CD4-positive, alpha-beta T cell treated with Interleukin-2 at 100 ng/mL for 4 hours (primary cell): Measurements from ENCODE around the gene RPS6KA1.
"Not testable (repeated sequence)": the region's sequence is repeated elsewhere in the genome, so short reads cannot be mapped to it uniquely, and the experiment has no call there.

Experiments used
- DNase-seq: peaks from one replicate; pipeline ENCODE4 v3.0.0-alpha.2; 2020; ENCODE audit warnings: low spot score

Gene RPS6KA1

DNA sequence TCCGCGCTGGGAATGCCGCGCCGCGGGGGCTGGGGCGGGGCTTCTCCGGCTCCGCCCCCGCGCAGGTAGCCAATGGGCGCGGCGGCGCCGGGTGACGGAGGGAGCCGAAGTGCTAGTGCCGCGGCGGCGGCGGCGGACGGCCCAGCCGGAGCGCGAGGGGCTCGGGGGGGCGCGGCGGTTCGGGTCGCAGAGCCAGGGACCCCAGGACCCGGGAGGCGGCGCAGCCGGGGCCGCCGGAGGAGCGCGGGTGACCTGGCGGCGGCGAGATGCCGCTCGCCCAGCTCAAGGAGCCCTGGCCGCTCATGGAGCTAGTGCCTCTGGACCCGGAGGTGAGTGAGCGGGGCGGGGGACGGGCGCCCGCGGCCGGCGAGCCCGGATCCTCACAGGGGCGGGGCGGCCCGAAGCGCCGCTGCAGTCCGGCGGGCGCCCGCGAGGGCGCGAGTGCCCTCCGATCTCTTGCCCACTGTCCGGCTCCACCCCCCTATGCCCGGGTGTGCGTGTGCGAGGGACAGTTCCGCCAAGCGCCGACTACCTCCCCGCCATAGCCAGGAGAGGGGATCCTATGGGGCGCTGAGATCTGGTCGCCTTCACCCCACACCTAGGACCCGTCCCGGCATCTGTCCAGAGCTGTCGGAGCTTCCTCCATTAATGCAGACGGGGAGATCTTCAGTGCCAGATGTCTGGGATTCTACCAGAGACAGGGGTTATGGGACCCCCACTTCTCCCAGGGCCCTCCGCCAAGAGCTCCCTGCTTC lies at the start of gene RPS6KA1:
Gene RPS6KA1, plus strand, starts transcription at position 107 of the 755 bp plus-strand sequence. Its CDS starts 160 bp downstream, at position 267.
- DNase-seq = peak; percentile 52

- no peak for DNase-seq
Observed at GRCh38 chr1:26482921-26483320, 46.6 kb upstream of the RPS6KA1 start.

GRCh38 chr1:26483980-26484379 lies 45.6 kb upstream of the RPS6KA1 start:
- no peak for DNase-seq

- DNase-seq = no peak
Observed at GRCh38 chr1:26490155-26490554, 39.4 kb upstream of the RPS6KA1 start.

DNA sequence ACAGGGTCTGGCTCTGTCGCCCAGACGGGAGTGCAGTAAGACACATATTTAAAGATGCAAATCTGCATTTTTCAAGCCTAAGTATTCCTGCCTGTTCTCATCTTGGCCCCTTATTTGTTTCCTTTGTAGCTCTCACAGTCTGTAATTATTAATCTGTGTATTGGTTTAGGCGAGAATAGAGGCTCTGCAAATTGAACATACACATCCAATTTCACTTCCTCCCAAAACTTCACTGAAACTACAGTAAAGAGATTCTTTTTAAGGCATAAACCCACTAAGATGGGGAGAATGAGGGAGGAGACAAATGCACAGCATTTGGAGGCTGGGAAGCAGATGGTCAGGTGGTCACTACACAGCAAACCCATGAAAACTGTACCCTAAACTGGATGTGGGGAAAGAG lies 36.3 kb upstream of the RPS6KA1 start:
- no peak for DNase-seq

DNA sequence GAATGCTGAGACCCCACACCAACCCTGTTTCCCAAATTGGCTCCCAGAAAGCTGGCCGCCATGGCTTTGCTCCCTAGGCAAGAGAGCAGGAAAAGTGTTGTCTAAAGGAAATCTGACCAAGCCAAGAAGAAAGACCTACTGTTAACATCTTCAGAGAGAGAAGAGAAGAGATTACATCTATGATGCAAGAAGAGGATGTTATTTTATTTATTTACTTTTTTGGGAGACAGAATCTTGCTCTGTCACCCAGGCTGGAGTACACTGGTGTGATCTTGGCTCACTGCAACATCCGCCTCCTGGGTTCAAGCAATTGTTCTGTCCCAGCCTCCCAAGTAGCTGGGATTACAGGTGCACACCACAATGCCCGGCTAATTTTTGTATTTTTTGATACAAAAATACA lies 35.6 kb upstream of the RPS6KA1 start:
- no peak for DNase-seq

- DNase-seq = no peak
Observed at GRCh38 chr1:26496861-26497260, 32.7 kb upstream of the RPS6KA1 start.

GRCh38 chr1:26498894-26499293 lies 30.7 kb upstream of the RPS6KA1 start:
- no peak for DNase-seq

- peak; percentile 90 for DNase-seq
Observed at GRCh38 chr1:26500488-26501175, 28.9 kb upstream of the RPS6KA1 start.

DNA sequence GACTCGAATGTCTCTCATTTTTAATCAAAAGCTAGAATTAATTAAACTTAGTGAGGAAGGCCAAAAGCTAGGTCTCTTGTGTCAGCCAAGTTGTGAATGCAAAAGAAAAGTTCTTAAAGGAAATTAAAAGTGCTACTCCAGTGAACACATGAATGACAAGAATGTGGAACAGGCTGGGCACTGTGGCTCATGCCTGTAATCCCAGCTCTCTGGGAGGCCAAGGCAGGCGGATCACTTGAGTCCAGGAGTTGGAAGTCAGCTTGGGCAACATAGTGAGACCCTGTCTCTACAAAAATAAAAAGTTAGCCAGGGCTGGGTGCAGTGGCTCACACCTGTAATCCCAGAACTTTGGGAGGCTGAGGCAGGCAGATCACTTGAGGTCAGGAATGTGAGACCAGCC lies 18.9 kb upstream of the RPS6KA1 start:
- not testable (repeated sequence) for DNase-seq

- DNase-seq = not testable (repeated sequence)
Observed at GRCh38 chr1:26515836-26516235, 13.7 kb upstream of the RPS6KA1 start.

DNA sequence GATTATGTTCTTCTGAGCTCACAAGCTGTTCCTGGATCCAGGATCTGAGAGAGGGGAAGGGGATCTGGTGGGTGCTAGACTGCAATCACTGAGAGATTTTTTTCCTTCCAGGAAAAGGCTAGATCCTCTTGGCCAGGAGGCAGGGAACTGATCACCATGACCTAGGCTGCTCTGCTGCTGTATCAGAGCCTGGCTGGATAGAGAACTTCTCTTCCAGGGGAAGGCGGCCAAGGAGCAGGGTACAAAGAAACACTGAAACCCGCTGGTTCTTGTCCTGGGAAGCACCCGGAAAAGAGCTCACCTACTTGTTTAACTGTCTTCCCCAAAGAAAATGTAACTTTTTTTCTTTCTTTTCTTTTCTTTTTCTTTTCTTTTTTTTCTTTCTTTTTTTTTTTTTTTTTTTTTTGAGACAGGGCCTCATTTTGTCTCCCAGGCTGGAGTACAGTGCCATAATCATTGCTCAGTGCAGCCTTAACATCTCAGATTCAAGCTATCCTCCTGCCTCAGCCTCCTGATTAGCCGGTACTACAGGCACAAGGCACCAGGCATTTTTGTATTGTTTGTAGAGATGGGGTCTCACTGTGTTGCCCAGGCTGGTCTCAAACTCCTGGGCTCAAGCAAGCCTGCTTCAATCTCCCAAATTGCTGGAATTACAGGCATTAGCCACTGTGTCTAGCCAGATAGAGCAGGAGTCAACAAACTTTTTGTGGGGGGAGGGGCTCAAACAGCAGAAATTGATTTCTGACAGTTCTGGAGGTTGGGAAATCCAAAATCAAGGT lies 12.4 kb upstream of the RPS6KA1 start:
- no peak for DNase-seq

- no peak for DNase-seq
Observed at GRCh38 chr1:26517766-26518049, 11.9 kb upstream of the RPS6KA1 start.

DNA sequence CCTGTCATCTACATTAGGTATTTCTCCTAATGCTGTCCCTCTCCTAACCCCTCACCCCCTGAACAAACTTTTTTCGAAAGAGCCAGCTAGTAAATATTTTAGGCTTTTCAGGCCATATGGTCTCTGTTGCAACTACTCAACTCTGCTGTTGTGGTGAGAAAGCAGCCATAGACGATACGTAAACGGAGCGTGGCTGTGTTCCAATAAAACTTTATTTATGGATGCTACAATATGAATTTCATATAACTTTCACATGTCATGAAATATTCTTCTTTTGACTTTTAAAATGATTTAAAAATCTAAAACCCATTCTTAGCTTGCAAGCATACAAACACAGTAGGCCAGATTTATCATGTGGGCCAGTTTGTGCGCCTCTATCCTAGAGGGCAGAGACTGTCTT lies 11.2 kb upstream of the RPS6KA1 start:
- DNase-seq = no peak

- no peak for DNase-seq
Observed at GRCh38 chr1:26520339-26520738, 9.2 kb upstream of the RPS6KA1 start.

- DNase-seq = no peak
Observed at GRCh38 chr1:26521669-26522030, 7.9 kb upstream of the RPS6KA1 start.

- no peak for DNase-seq
Observed at GRCh38 chr1:26522073-26522472, 7.5 kb upstream of the RPS6KA1 start.

DNA sequence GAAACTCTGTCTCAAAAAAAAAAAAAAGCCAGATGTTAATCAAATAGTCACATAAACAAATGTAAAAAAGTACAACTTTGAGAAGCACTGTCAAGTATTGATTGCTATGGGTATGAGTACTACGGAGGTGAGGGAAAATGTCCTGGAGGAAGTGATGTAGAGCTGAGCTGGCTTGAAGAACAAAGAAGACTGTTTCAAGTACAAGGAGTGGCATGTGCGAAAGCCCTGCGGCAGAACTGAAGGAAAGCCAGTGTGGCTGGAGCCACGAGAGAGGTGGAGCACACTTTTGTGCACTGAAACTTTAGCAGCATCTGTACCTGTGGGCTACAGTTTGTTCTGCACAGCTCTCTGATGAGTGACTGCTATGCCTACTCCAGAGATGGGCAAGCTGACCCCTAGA lies 5.4 kb upstream of the RPS6KA1 start:
- DNase-seq = no peak

DNA sequence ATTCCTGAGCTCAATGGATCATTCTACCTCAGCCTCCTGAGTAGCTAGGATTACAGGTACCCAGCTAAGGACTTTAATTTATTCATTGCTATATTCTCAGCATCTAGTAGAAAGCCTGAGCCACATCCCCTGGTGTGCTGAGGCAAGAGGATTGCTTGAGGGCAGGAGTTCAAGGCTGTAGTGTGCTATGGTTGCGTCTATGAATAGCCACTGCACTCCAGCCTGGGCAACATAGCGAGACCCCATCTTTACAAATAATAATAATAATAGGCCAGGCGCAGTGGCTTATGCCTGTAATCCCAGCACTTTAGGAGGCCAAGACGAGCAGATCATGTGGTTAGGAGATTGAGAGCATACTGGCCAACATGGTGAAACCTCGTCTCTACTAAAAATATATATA lies 3.3 kb upstream of the RPS6KA1 start:
- no peak for DNase-seq

DNA sequence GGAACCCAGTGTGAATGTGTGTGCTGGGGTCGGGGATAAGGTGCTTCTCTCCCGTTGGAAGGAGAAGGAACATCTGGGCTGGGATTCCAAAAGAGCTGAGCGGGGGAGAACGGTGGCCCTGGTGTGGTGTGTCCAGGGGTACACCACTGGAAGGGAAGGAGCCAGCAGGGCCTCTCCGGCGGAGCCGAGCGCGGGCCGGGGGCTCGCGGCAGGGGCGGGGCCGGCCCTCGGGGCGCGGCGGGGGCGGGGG lies 231 bp upstream of the RPS6KA1 start:
- no peak for DNase-seq

DNA sequence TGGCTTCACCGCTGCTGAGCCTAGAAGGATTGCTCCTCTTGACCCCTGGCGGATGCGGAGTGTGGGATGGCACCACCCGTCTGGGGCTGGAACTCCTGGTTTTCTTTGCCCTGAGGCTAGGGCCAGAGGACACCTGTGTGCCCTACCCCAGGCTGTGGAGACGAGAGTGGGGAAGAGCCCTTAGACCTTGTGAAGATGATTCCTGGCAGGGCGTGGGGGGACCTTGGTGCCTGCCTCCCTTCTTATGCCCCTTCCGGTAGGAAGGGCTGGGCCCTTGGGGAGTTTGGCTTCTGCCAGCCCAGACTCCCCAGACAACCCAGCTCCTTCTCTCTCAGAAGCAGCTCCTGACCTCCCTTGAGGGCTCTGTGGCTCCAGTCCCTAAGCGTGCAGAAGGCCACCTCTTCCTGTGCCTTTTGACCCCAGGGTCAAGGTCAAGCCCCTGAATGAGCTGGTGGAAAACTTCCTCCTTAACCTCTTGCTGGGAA lies 891 bp downstream of the RPS6KA1 start:
- no peak for DNase-seq

- DNase-seq = no peak
Observed at GRCh38 chr1:26530895-26531598, 1.5 kb downstream of the RPS6KA1 start.

DNA sequence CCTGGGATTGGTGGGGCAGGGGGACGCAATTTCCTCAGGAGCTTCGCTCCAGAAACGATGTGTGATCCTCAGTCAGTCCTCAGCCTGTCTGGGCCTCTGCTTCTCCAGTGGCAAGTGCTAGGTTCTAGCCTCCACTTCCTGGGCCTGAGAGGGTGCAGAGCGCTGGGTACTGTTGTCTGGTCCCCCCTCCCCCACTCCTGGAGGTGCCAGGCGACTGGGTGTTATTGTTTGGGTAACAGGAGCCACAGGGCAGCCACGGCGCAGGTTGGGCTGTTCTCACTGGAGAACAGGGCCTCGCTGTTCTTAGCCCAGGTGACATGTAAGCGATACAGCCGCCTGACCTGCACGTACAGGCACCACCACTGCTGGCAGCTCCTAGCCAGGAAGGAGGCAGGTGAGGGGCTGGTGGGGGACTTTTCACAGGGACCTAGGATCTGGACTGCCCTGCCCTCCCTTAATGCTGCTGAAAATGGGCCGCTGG lies 2.1 kb downstream of the RPS6KA1 start:
- no peak for DNase-seq
